ENCODE measurements around the gene MCM9. TPM values are rescaled to one million over a fixed set of nuclear protein-coding genes. Genes with fewer than 3 reads are reported as not detected.
A peak's percentile ranks its signal among the peaks of the same experiment; 100 is the strongest.

MCM9 gene
- polyA plus RNA-seq, 1 donor from 2014 or later = 31.6 TPM

DNA sequence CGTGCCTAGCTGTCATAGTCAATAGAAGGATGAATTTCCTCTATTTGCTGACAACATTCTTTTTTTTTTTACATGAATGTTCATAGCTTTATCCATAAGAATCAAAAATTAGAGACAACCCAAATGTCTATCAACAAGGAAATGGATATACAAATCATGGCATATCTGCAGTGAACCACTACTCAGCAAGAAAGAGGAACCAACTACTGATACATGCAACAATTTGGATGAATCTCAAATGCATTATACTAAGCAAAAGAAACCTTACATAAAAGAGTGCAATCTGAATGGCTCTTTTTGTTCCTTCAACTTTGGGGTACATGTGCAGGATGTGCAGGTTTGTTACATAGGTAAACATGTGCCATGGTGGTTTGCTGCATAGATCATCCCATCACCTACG is 17.7 kb upstream of the MCM9 start:
- no peak overlapping the region for H3K27ac Mint-ChIP-seq
- no peaks in the 10 kb centered on the region for H3K36me3 Mint-ChIP-seq
- H3K4me1 Mint-ChIP-seq = peaks cover 4 to 8% (median 6%) of the 10 kb centered on the region in 3 donors
- H3K9me3 Mint-ChIP-seq = peaks cover 0 to 9% (median 3%) of the 10 kb centered on the region in 3 donors
- H3K27me3 Mint-ChIP-seq = no peaks in the 10 kb centered on the region
- H3K4me3 Mint-ChIP-seq = no peak overlapping the region

DNA sequence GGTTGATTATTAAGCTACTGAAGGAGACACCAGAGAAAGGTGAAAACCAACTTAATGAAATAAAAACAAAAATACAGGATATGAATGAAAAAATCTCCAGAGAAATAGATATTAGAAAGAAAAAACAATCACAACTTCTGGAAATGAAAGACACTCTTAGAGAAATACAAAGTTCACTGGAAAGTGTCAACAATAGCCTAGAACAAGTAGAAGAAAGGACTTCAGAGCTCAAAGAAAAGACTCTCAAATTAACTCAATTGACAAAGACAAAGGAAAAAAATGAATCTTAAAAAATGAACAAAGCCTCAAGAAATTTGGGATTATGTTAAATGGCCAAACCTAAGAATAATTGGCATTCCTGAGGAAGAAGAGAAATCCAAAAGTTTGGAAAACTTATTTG is 10.3 kb upstream of the MCM9 start:
- H3K36me3 Mint-ChIP-seq = peaks cover 4% of the 10 kb centered on the region
- H3K27ac Mint-ChIP-seq = no peak overlapping the region
- peaks cover 3 to 43% (median 14%) of the 10 kb centered on the region in 3 donors for H3K9me3 Mint-ChIP-seq
- H3K27me3 Mint-ChIP-seq = no peaks in the 10 kb centered on the region
- H3K4me1 Mint-ChIP-seq = peaks cover 0 to 5% (median 2%) of the 10 kb centered on the region in 3 donors
- H3K4me3 Mint-ChIP-seq = no peak overlapping the region

DNA sequence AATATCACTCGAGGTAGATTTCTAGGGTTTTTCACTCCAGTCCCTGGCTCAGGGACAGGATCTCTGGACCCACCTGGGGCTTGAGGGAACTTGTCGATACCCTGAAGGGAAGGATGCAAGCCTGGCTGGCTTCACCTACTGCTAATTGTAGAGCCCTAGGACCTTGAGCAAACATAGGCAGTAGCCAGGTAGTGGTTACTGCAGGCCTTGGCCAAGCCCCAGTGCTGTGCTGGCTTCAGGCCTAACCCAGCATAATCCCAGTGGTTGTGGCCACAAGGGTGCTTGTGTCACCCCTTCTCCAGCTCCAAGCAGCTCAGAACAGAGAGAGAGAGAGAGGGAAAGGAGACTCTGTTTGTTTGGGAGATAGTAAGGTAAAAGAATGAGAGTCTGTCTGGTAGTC is 5.8 kb upstream of the MCM9 start:
- Mint-ChIP-seq H3K4me3 (peak overlapping the region in 1 of 4 donors; percentile 12), H3K4me1 (peaks cover 8 to 13% (median 12%) of the 10 kb centered on the region in 3 donors), H3K27me3 (no peaks in the 10 kb centered on the region), H3K27ac (no peak overlapping the region), H3K9me3 (peaks cover 3 to 23% (median 13%) of the 10 kb centered on the region in 3 donors), H3K36me3 (peaks cover 10% of the 10 kb centered on the region)

DNA sequence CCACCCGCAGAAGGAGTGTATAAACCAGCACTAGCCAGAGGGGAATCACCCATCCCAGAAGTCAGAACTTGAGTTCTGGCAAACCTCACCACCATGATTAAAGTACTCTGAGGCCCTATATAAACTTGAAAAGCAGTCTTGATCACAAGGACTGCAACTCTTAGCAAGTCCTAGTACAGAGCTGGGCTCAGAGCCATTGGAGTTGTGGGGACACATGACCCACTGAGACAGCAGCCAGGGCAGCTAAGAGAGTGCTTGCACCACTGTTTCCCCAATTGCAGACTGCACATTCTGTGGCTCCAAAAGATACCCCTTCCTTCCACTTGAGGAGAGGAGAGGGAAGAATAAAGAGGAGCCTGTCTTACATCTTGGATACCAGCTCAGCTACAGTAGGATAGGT is 4.7 kb upstream of the MCM9 start:
- Mint-ChIP-seq H3K27me3 (no peaks in the 10 kb centered on the region), H3K4me1 (peaks cover 15 to 19% (median 17%) of the 10 kb centered on the region in 3 donors), H3K27ac (no peak overlapping the region), H3K9me3 (peaks cover 3 to 12% (median 10%) of the 10 kb centered on the region in 3 donors), H3K36me3 (peaks cover 10% of the 10 kb centered on the region), H3K4me3 (peak overlapping the region in 1 of 4 donors; percentile 47)

DNA sequence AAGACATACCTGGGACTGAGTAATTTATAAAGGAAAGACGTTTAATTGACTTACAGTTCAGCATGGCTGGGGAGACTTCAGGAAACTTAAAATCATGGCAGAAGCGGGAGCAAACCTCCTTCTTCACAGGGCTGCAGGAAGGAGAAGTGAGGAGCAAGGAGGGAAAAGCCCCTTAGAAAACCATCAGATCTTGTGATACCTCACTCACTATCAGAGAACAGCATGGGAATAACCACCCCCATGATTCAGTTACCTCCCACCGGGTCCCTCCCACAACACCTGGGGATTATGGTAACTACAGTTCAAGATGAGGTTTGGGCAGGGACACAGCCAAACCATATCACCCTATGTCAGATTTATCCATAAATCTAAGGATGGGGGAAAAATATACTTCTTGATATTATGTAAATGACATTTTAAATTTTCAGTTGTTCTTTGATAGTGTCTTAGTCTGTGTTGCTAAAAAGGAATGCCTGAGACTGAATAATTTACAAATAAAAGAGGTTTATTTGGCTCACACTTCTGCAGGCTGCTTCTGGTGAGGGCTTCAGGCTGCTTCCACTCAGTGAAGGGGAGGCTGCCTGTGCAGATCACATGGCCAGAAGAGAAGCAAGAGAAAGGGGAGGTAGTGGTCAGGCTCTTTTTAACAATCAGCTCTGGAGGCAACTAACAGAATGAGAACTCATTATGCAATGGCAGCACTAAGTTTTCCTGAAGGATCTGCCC is 1.2 kb upstream of the MCM9 start:
- H3K4me1 Mint-ChIP-seq = peaks cover 23 to 35% (median 26%) of the 10 kb centered on the region in 3 donors

DNA sequence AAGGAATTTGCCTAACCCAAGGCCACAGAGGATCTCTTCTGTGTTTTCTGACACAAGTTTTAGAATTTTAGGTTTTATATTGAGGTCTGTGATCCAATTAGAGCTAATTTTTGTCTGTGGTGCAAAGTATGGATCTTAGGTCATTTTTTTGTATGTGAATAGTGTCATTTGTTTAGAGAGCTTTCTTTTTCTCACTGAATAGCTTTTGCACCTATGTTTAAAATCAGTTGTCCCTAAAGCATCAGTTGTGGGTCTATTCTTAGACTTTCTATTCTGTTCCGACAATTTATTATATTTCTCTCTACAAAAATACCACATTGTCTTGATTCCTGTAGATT is 341 bp upstream of the MCM9 start:
- H3K27ac Mint-ChIP-seq = peak overlapping the region; percentile 81 to 94 (median 94)
- H3K36me3 Mint-ChIP-seq = peaks cover 6% of the 10 kb centered on the region
- no peaks in the 10 kb centered on the region for H3K27me3 Mint-ChIP-seq
- peak overlapping the region; percentile 89 to 98 (median 94) for H3K4me3 Mint-ChIP-seq
- peaks cover 18 to 35% (median 24%) of the 10 kb centered on the region in 3 donors for H3K4me1 Mint-ChIP-seq
- H3K9me3 Mint-ChIP-seq = peaks cover 0 to 2% (median 0%) of the 10 kb centered on the region in 3 donors

More for the DNA sequence above, 1.2 kb upstream of the MCM9 start:
- Mint-ChIP-seq H3K4me3 (peak overlapping the region; percentile 2 to 98 (median 78)), H3K9me3 (peaks cover 0 to 2% (median 0%) of the 10 kb centered on the region in 3 donors), H3K27me3 (no peaks in the 10 kb centered on the region), H3K36me3 (peaks cover 6% of the 10 kb centered on the region), H3K27ac (peak overlapping the region in 2 of 3 donors; percentile 73 to 94)

DNA sequence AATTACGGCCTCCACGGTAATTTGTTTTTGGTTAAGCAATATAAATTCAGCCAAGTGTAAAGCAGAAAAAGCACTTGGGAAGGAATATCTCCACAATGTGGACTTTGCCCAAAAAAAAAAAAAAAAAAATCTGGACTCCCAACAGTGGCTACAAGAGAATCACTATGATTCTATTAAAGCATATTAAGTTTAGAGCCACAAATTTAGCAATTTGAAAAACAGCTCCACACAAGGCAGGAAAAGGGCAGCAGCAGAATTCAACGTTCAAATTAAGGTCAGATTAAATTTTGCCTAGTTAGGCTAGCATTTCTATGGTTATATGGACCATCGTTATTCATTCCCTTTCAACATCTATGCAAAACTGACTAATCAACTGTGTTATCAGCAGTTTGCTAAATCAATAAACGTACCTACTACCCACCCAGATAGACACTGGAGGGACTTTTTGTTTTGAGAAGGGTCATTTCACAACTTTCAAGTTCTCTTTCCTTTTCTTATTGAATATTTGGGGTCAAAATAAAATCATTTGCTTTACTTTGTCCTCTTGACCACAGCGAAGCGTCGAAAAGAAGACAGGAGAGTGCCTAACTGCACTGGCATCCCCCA is 1.0 kb downstream of the MCM9 start:
- peaks cover 0 to 2% (median 0%) of the 10 kb centered on the region in 3 donors for H3K9me3 Mint-ChIP-seq
- peaks cover 16 to 26% (median 24%) of the 10 kb centered on the region in 3 donors for H3K4me1 Mint-ChIP-seq
- H3K36me3 Mint-ChIP-seq = peaks cover 6% of the 10 kb centered on the region
- no peaks in the 10 kb centered on the region for H3K27me3 Mint-ChIP-seq
- H3K4me3 Mint-ChIP-seq = peak overlapping the region; percentile 89 to 98 (median 94)
- H3K27ac Mint-ChIP-seq = peak overlapping the region; percentile 50 to 94 (median 94)

DNA sequence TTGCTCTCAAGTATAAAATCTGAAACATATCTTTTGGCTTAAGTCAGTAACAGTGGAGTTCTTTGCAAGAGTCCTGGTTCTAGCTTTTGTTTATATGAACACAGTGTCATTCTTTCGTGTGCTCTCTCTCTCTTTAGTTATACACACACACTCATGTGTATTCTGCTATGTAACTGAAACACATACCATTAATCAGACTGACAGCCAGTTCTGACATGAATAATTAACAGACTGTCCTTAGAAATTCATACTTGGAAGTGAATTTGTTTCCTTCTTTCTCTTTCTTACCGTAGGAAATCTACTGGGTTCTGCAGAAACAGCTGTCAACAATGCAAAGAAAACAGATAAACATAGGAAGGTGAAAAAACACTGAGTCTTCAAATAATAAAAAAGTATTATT is 2.5 kb downstream of the MCM9 start:
- H3K36me3 Mint-ChIP-seq = peaks cover 2% of the 10 kb centered on the region
- H3K4me3 Mint-ChIP-seq = peak overlapping the region in 1 of 4 donors; percentile 87
- H3K27ac Mint-ChIP-seq = peak overlapping the region in 1 of 3 donors; percentile 50
- H3K4me1 Mint-ChIP-seq = peaks cover 16 to 26% (median 22%) of the 10 kb centered on the region in 3 donors
- peaks cover 0 to 2% (median 0%) of the 10 kb centered on the region in 3 donors for H3K9me3 Mint-ChIP-seq
- H3K27me3 Mint-ChIP-seq = no peaks in the 10 kb centered on the region

DNA sequence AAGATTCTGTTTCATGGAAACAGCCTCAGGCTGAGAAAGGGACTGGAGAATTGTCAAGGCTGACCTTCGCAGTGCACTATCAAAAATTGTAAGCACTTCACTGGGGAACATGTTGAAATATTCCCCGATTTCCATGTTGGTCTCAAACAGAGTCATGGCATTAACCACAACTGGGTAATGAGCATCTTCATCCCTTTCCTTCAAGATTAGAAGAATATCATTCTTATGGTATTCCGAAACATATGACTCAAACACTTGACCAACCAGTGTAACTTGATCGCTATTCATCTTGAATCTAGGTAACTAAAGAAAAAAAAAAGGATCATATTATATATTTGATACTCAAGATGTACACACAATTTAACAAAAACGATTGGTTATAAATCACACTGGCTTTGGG is 3.5 kb downstream of the MCM9 start:
- Mint-ChIP-seq H3K36me3 (peaks cover 2% of the 10 kb centered on the region), H3K27me3 (no peaks in the 10 kb centered on the region)

DNA sequence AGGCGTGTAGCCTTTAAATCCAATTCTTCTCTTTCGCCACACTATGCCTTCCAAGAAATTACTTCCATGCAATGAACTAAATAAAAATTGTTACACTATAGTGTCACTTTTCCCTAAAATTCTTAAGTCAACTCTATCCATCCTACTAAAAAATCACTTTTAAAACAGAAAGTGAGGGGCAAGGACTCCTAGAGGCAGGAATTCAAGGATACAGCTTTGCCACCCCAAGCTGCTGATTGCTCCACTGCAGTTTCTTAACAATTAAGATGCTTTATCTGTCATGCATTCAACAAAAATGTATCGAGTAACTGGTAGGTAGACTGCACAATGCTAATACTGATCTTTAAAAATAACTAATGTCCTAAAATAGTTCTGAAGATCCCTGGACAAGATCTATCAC is 4.3 kb downstream of the MCM9 start:
- Mint-ChIP-seq H3K36me3 (no peaks in the 10 kb centered on the region), H3K4me1 (peaks cover 9 to 22% (median 17%) of the 10 kb centered on the region in 3 donors), H3K4me3 (no peak overlapping the region), H3K9me3 (peaks cover 0 to 2% (median 0%) of the 10 kb centered on the region in 3 donors), H3K27ac (no peak overlapping the region), H3K27me3 (no peaks in the 10 kb centered on the region)

More for the DNA sequence above, 3.5 kb downstream of the MCM9 start:
- no peak overlapping the region for H3K27ac Mint-ChIP-seq
- H3K9me3 Mint-ChIP-seq = peaks cover 0 to 2% (median 0%) of the 10 kb centered on the region in 3 donors
- H3K4me3 Mint-ChIP-seq = no peak overlapping the region
- H3K4me1 Mint-ChIP-seq = peaks cover 13 to 26% (median 19%) of the 10 kb centered on the region in 3 donors

DNA sequence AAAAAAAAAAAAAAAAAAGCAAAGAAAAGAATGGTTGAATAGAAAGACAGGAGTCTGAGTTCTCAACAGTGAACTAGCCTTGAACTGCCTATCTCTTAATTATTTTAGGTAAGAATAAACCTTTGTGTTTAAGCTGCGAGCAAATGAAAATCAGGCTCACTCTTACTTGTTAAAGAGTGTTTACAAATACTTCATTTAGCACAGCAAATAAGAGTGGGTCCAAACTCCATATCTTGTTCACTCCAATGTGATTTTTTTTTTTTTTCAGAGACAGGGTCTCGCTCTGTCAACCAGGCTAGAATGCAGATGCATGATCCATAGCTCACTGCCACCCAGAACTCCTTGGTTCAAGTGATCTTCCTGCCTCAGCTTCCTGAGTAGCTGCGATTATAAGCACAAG is 11.9 kb downstream of the MCM9 start:
- Mint-ChIP-seq H3K4me1 (no peaks in the 10 kb centered on the region), H3K4me3 (no peak overlapping the region), H3K27me3 (no peaks in the 10 kb centered on the region), H3K36me3 (peaks cover 3% of the 10 kb centered on the region), H3K27ac (no peak overlapping the region), H3K9me3 (no peaks in the 10 kb centered on the region)

DNA sequence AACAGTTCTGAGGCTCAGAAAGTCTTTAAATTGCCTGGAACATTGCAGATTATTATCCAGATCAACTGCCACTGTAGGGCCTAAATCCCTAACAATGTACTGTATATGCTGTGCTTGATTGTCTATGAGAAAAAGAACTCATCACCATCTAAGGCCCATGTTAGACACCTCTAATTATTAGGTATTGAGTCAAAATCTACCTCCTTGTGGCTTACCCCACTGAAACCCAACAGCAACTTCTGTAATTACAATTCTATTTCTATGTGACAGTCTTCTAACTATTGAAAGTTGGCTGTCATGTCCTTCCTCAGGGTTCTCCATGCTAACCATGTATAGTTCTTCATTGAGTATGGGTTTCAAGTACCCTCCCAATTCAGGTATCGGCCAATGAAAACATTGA is 13.9 kb downstream of the MCM9 start:
- Mint-ChIP-seq H3K9me3 (no peaks in the 10 kb centered on the region), H3K27me3 (no peaks in the 10 kb centered on the region), H3K36me3 (peaks cover 5% of the 10 kb centered on the region), H3K4me1 (no peaks in the 10 kb centered on the region), H3K27ac (no peak overlapping the region), H3K4me3 (no peak overlapping the region)

DNA sequence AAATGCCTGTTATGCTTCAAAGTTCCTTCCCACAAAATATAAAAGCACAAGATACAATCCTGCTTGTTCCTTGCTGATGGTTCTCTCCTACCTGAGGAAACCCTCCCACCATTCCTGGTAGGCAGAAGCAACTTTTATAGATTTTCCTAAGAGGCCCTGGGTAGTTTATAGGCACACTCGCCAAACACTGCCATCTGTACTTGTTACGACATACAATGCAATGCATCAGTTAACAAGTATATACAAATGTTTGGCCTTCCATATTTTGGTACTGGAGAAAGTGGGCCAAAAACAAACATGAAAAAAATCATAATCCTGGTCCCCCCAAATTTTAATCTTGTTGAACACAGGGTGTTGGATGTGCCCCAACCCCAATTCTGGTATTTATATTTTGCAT is 16.6 kb downstream of the MCM9 start:
- no peaks in the 10 kb centered on the region for H3K9me3 Mint-ChIP-seq
- H3K27me3 Mint-ChIP-seq = no peaks in the 10 kb centered on the region
- peaks cover 10% of the 10 kb centered on the region for H3K36me3 Mint-ChIP-seq
- no peaks in the 10 kb centered on the region for H3K4me1 Mint-ChIP-seq
- H3K4me3 Mint-ChIP-seq = no peak overlapping the region
- H3K27ac Mint-ChIP-seq = peak overlapping the region in 2 of 3 donors; percentile 46 to 91

DNA sequence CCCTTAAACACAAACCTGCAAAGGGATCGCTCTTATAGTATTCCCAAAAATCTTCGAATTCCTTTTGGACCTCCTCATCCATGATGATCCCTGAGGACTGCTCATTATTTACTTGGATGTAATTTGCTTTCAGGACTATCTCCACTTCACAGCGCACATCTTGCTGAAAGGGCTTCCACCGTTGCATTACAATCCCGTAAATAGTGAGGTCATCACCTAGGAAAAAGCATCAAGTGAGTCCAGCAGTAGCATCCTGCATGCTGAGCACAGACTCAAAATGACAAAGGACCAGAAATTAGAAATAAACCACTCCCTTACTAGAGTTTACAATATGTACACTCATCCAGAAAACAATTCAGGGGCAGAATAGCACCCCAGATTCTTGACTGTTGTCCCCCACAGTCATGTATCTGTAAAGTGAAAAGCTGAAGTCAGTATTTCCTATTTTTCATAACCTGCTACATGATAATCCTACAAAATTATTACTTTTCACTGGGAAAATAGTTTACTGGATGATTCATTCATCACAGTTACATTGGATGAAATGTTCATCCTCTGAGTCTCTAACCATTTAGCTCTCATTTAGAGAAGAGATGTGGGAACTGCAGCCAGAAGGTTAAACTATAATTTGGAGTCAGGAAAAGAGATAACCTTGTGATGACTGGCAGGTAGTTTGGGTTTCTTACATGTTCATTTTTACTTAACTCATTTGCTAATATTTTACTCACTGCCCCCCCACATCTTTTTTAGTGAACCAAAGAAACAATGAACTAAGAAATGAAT is 17.2 kb downstream of the MCM9 start:
- Mint-ChIP-seq H3K36me3 (peaks cover 10% of the 10 kb centered on the region), H3K27me3 (no peaks in the 10 kb centered on the region), H3K9me3 (no peaks in the 10 kb centered on the region), H3K4me3 (no peak overlapping the region), H3K27ac (peak overlapping the region in 2 of 3 donors; percentile 46 to 91), H3K4me1 (no peaks in the 10 kb centered on the region)

DNA sequence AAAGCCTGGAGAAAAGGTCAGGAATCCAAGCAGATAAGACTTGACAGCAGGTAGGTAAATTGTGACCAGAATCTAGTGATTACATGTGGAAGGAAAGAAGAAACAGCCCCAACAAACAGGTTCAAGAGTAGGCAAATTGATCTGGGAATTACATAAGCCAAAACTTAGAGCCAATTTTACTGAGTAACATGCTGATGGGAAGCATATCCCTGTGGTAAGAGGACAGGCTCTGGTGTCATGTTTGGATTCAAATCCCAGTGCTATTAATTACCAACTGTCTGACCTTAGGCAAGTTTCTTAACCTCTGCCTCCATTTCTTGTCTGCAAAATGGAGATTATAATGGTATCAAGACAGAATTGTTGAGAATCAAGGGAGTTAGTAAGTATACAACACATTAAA is 20.4 kb downstream of the MCM9 start:
- Mint-ChIP-seq H3K4me1 (no peaks in the 10 kb centered on the region), H3K36me3 (peaks cover 7% of the 10 kb centered on the region), H3K27me3 (no peaks in the 10 kb centered on the region), H3K27ac (no peak overlapping the region), H3K9me3 (no peaks in the 10 kb centered on the region), H3K4me3 (no peak overlapping the region)
